Transverse colon (tissue), 4 donors: ENCODE results near the gene SERPIND1. TPM values are rescaled to one million over a fixed set of nuclear protein-coding genes. Genes with fewer than 3 reads are reported as not detected.

ENCODE experiments used
- DNase-seq: peaks from one replicate; pipeline ENCODE4 v3.0.0-alpha.2; 2019
- H3K27ac ChIP-seq, 4 donors: fragments of 200-600 bp; sonication (generic); 2 replicates each; pipeline ENCODE4 v1.5.1; 2016 to 2018; ENCODE audit warnings: inconsistent platforms in 4 of 4
- H3K27me3 ChIP-seq: fragments of 200-600 bp; sonication (generic); 2 replicates; pipeline ENCODE4 v1.5.1; 2017; ENCODE audit warnings: inconsistent platforms
- H3K36me3 ChIP-seq, 4 donors: fragments of 200-600 bp; sonication (generic); 2 replicates each; pipeline ENCODE4 v1.5.1; 2017 to 2019; ENCODE audit warnings: inconsistent platforms in 4 of 4
- H3K4me1 ChIP-seq, 4 donors: fragments of 200-600 bp; sonication (generic); 2 replicates each; pipeline ENCODE4 v1.5.1; 2017 to 2020; ENCODE audit warnings: inconsistent platforms in 4 of 4
- H3K4me3 ChIP-seq, 4 donors: fragments of 200-600 bp; sonication (generic); 1 replicate in 1 of 4; 2 replicates in 3 of 4; pipeline versions ENCODE4 v1.5.1 to v1.6.1; 2017 to 2019; ENCODE audit warnings: inconsistent platforms in 4 of 4
- H3K9me3 ChIP-seq, 2 donors: fragments of 200-600 bp; sonication (generic); 2 replicates each; pipeline ENCODE4 v1.5.1; 2017 to 2019; ENCODE audit warnings: inconsistent platforms in 2 of 2
- EP300 ChIP-seq: sonication (generic); formaldehyde crosslinking; IDR thresholded peaks from one replicate; pipeline ENCODE4 v1.6.1; 2017; ENCODE audit warnings: antibody characterized with exemption, low read depth
- POLR2A ChIP-seq: fragments of 450-650 bp; IDR thresholded peaks from one replicate; pipeline ENCODE4 v1.6.1; 2016; ENCODE audit warnings: antibody characterized with exemption, mild to moderate bottlenecking, moderate library complexity
- POLR2AphosphoS5 ChIP-seq, 3 donors: sonication (generic); formaldehyde crosslinking; IDR thresholded peaks; one replicate each; pipeline ENCODE4 v1.6.1; 2016; ENCODE audit warnings: antibody characterized with exemption in 3 of 3
- WGBS, 2 donors: methylation state at CpG; one replicate each; pipeline ENCODE4 v1.1.5; 2018; ENCODE audit warnings: low coverage in 1 of 2; 5-methylcytosine and 5-hydroxymethylcytosine counted together
- in situ Hi-C, 4 donors: fragments of 200-750 bp; cut with MboI; loops; one replicate each; pipeline versions ENCODE4 v1.15.0 to v1.15.1; 2017; ENCODE audit warnings: low sequenced_read_pairs in 3 of 4, low pct_ligation_motif_present in 1 of 4, low pct_unique_long_range_greater_than_20kb in 1 of 4
- intact Hi-C: fragments of 100-400 bp; cut with DNase I; formaldehyde crosslinking; loops from one replicate; pipeline ENCODE4 v1.15.1; 2023; ENCODE audit warnings: low total_unique reads
- total RNA-seq, 4 donors: library from RNA; depleted of rRNA; stranded (reverse); fragments of >200 nt; gene quantifications; one replicate each; pipeline ENCODE4 v1.1.0, GENCODE V29; 2016
- TF ChIP-seq, protein P1 (sequence below), 5 experiments: fragments of 200-600 bp in 3 of 5; fragments of 450-650 bp in 2 of 5; sonication (generic) in 3 of 5; IDR thresholded peaks; 1 replicate in 2 of 5; 2 replicates in 3 of 5; pipeline ENCODE4 v1.5.1; 2016 to 2017; ENCODE audit warnings: antibody characterized with exemption in 5 of 5, inconsistent platforms in 3 of 5, mild to moderate bottlenecking in 2 of 5, moderate library complexity in 1 of 5

Gene SERPIND1
- total RNA-seq, 4 donors from 2014 or later, result not detected

DNA sequence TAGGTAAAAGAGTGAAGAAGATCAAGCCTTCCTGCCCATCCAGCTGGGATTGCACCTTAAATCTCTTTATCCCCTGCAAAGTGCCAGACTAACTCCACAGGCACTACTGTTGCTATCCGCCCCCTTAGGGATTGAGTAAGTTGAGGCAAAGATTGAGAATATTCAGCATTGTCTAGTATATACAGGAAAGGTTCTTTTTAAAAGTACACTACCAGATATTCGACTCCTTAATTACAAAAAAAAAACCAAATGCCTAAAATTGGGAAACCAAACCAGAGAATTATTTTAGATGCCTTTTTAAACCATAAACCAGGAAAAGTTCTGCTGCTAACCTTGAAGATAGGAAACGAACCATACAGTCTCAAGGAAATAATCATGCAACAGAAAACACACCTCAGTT lies 11.5 kb downstream of the SERPIND1 start:
- Histone ChIP-seq H3K36me3 (peaks cover 0 to 8% (median 0%) of the 10 kb centered on the region in 4 donors), H3K27ac (no peak overlapping the region), H3K9me3 (no peaks in the 10 kb centered on the region), H3K4me1 (no peaks in the 10 kb centered on the region), H3K4me3 (no peak overlapping the region), H3K27me3 (no peaks in the 10 kb centered on the region)
- intact Hi-C loops (no loop called here), in situ Hi-C loops (no loop called here)
- 90 to 92% methylated on average over 3 of the region's 3 CpGs for WGBS, 2 donors
- no peak for DNase-seq
- no peak for TF ChIP-seq POLR2AphosphoS5 (IDR thresholded peaks at IDR 0.05)
- TF ChIP-seq POLR2A, result no peak
- TF ChIP-seq, protein P1, sequence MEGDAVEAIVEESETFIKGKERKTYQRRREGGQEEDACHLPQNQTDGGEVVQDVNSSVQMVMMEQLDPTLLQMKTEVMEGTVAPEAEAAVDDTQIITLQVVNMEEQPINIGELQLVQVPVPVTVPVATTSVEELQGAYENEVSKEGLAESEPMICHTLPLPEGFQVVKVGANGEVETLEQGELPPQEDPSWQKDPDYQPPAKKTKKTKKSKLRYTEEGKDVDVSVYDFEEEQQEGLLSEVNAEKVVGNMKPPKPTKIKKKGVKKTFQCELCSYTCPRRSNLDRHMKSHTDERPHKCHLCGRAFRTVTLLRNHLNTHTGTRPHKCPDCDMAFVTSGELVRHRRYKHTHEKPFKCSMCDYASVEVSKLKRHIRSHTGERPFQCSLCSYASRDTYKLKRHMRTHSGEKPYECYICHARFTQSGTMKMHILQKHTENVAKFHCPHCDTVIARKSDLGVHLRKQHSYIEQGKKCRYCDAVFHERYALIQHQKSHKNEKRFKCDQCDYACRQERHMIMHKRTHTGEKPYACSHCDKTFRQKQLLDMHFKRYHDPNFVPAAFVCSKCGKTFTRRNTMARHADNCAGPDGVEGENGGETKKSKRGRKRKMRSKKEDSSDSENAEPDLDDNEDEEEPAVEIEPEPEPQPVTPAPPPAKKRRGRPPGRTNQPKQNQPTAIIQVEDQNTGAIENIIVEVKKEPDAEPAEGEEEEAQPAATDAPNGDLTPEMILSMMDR (IDR thresholded peaks at IDR 0.05), result no peak
- no peak for TF ChIP-seq EP300

DNA sequence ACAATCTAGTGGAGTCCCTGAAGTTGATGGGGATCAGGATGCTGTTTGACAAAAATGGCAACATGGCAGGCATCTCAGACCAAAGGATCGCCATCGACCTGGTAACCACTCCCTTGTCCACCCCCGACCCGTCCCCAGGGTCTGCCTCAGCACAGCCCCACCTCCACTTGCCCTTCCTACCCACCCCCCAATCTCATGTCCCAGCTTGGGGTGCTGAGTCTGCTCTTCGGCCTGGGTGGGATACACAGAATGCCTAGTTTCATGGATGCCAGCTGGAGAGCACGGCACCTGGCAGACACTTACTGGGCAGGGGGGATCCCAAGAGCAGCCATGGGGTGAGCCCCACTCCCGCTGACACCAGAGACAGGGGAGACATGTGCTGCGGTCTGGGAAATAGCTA lies 12.1 kb downstream of the SERPIND1 start:
- Histone ChIP-seq H3K36me3 (peaks cover 0 to 8% (median 0%) of the 10 kb centered on the region in 4 donors), H3K27me3 (no peaks in the 10 kb centered on the region), H3K4me1 (peaks cover 0 to 3% (median 0%) of the 10 kb centered on the region in 4 donors), H3K9me3 (no peaks in the 10 kb centered on the region), H3K4me3 (no peak overlapping the region), H3K27ac (no peak overlapping the region)
- WGBS, 2 donors, result 91% methylated on average over 8 of the region's 8 CpGs; no CpG with 5 or more reads in 1 of the 2 donors
- TF ChIP-seq POLR2AphosphoS5 (IDR thresholded peaks at IDR 0.05) (no peak), EP300 (no peak), POLR2A (no peak)
- TF ChIP-seq, protein P1 (IDR thresholded peaks at IDR 0.05), result no peak
- no peak for DNase-seq
- in situ Hi-C loops (no loop called here), intact Hi-C loops (no loop called here)

DNA sequence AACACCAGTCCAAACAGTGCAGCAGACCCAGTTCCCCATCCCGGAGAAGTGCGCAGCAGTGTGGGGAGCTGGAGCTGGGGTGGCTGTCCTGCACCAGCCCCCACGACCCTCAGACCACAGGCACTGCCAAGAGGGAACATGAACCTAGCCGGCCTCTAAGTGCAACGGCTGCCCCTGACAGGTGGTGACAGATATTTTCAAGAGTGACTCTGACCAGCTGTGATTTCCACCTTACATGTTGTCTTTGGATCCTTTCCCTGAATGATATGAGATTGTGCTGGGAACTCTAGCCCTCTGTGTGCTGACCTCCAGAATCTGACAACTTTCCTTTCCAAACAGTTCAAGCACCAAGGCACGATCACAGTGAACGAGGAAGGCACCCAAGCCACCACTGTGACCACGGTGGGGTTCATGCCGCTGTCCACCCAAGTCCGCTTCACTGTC lies 12.6 kb downstream of the SERPIND1 start:
- intact Hi-C loops (no loop called here), in situ Hi-C loops (no loop called here)
- Histone ChIP-seq H3K4me1 (peaks cover 0 to 4% (median 0%) of the 10 kb centered on the region in 4 donors), H3K27ac (no peak overlapping the region), H3K36me3 (peaks cover 0 to 8% (median 0%) of the 10 kb centered on the region in 4 donors), H3K9me3 (no peaks in the 10 kb centered on the region), H3K4me3 (no peak overlapping the region), H3K27me3 (no peaks in the 10 kb centered on the region)
- WGBS, 2 donors, result 83 to 90% methylated on average over 3 to 10 of the region's 10 CpGs
- no peak for DNase-seq
- TF ChIP-seq, protein P1 (IDR thresholded peaks at IDR 0.05), result no peak

DNA sequence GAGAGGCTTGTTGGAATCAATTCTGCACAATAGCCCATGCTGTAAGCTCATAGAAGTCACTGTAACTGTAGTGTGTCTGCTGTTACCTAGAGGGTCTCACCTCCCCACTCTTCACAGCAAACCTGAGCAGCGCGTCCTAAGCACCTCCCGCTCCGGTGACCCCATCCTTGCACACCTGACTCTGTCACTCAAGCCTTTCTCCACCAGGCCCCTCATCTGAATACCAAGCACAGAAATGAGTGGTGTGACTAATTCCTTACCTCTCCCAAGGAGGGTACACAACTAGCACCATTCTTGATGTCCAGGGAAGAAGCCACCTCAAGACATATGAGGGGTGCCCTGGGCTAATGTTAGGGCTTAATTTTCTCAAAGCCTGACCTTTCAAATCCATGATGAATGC lies 13.3 kb downstream of the SERPIND1 start:
- H3K9me3 ChIP-seq, result no peaks in the 10 kb centered on the region
- H3K36me3 ChIP-seq, result peaks cover 0 to 8% (median under 1%) of the 10 kb centered on the region in 4 donors
- H3K27me3 ChIP-seq, result no peaks in the 10 kb centered on the region
- DNase-seq, result no peak
- intact Hi-C loops, result no loop called here
- TF ChIP-seq POLR2AphosphoS5 (IDR thresholded peaks at IDR 0.05), result no peak
- TF ChIP-seq, protein P1 (IDR thresholded peaks at IDR 0.05), result no peak
- no peak for TF ChIP-seq POLR2A
- TF ChIP-seq EP300, result no peak
- no peak overlapping the region for H3K27ac ChIP-seq
- WGBS, 2 donors, result 91% methylated on average over 4 of the region's 4 CpGs; no CpG with 5 or more reads in 1 of the 2 donors
- in situ Hi-C loops, result no loop called here
- no peak overlapping the region for H3K4me3 ChIP-seq
- peaks cover 0 to 4% (median 0%) of the 10 kb centered on the region in 4 donors for H3K4me1 ChIP-seq
